HFF-Myc (cell line): ENCODE results near the gene RUNX1.

Source experiments
- DNase-seq: peaks from one replicate; pipeline ENCODE4 v3.0.0-alpha.2; 2011; ENCODE audit warnings: low read depth; ENCODE audit errors: extremely low read depth
- H3K4me3 ChIP-seq: replicated peaks from 2 replicates; pipeline ENCODE4 v1.5.1; 2011; ENCODE audit warnings: low read depth, mild to moderate bottlenecking, control low read depth, low read length
- CTCF ChIP-seq: IDR thresholded peaks from 2 replicates; pipeline ENCODE4 v1.5.1; 2012; ENCODE audit warnings: mild to moderate bottlenecking, low read depth, low read length, control low read depth; ENCODE audit errors: missing control alignments

The RUNX1 gene

GRCh38 chr21:35041881-35042280, 7.2 kb downstream of the RUNX1 start:
- TF ChIP-seq CTCF, result no peak
- no peak for DNase-seq
- H3K4me3 ChIP-seq, result no peak overlapping the region

GRCh38 chr21:35041122-35041521, 8.0 kb downstream of the RUNX1 start:
- H3K4me3 ChIP-seq, result no peak overlapping the region
- DNase-seq, result no peak
- no peak for TF ChIP-seq CTCF

GRCh38 chr21:35039595-35040289, 9.4 kb downstream of the RUNX1 start:
- H3K4me3 ChIP-seq, result no peak overlapping the region
- no peak for DNase-seq
- no peak for TF ChIP-seq CTCF

GRCh38 chr21:35038772-35039319, 10.3 kb downstream of the RUNX1 start:
- no peak overlapping the region for H3K4me3 ChIP-seq
- DNase-seq, result no peak
- no peak for TF ChIP-seq CTCF

- no peak overlapping the region for H3K4me3 ChIP-seq
- DNase-seq, result no peak
- no peak for TF ChIP-seq CTCF
These were observed 11.7 kb downstream of the RUNX1 start for GRCh38 chr21:35037384-35037765.

- no peak for DNase-seq
- no peak for TF ChIP-seq CTCF
- H3K4me3 ChIP-seq, result no peak overlapping the region
These were observed 12.4 kb downstream of the RUNX1 start for GRCh38 chr21:35036465-35037383.
